GM19023 (cell line): ENCODE results near the gene GINS3.
"Not testable (repeated sequence)": the region's sequence is repeated elsewhere in the genome, so short reads cannot be mapped to it uniquely, and the experiment has no call there.

Experiments
- ATAC-seq: cut with Tn5 transposase; IDR thresholded peaks from one replicate; pipeline ENCODE4 v1.9.1; 2021; ENCODE audit warnings: mild to moderate bottlenecking, moderate library complexity; ENCODE audit not compliant: unreplicated experiment

The GINS3 gene

DNA sequence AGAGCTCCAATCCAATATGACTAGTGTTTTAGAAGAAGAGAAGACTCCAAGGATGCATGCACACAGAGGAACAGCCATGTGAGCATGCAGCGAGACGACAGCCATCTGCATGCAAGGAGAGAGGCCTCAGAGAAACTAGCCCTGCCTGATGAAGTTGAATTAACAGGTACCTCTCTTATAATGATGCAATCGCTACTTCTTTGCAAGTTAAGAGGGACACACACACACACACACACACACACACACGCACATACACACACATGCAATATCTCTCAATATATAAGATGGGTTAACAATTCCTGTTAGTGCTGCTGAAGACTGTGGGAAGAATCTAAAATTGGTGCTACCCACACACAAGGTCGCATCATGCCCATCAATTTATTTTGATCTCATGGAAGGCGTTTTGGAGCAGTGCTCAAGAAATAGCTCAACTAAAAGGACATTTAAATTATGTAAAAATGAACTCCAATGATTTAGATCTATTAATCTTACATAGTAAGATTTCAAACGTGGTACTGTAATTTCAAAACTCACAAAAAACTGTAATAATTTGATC lies 7.0 kb upstream of the GINS3 start:
- no peak for ATAC-seq

DNA sequence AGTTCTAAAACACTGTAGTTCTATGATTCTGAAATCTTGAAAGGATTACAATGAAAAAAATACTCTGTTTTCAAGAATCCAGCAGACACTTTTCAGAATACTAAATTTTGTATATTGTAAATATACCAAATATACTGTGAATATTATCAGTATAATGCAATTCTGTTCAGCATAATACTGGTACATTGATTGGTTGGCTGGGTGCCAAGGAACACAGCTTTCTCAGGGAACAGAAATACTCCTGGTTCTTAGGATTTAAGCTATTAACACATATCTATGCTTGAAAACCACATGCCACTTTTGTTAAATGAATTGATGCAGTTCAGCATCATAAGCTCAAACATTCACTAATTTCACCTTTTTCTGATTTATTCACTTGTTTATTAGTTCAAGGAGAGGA lies 2.5 kb upstream of the GINS3 start:
- ATAC-seq: no peak

DNA sequence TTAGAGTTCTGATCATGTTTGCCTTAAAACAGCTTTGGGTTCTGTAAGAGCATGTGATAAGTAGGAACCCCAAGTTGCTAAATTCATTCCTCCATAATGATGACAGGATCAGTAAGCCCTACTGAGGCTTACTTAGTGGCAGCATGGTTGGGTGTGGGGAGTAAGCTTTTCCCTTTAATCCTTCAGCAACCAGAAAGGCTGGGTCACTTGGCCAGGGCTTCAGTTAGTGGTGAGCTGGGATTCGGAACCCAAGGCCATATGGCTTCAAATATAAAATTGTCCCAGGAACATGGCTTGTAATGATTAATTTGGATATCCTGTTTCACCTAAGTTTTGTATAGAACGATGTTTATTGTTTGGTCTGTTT lies 850 bp downstream of the GINS3 start:
- peak; percentile 13 for ATAC-seq

DNA sequence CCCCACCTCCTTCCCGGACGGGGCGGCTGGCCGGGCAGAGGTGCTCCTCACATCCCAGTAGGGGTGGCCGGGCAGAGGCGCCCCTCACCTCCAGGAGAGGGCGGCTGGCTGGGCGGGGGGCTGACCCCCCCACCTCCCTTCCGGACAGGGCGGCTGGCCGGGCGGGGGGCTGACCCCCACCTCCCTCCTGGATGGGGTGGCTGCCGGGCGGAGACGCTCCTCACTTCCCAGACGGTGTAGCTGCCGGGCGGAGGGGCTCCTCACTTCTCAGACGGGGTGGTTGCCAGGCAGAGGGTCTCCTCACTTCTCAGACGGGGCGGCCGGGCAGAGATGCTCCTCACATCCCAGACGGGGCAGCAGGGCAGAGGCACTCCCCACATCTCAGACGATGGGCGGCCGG lies 4.6 kb downstream of the GINS3 start:
- ATAC-seq: not testable (repeated sequence)

DNA sequence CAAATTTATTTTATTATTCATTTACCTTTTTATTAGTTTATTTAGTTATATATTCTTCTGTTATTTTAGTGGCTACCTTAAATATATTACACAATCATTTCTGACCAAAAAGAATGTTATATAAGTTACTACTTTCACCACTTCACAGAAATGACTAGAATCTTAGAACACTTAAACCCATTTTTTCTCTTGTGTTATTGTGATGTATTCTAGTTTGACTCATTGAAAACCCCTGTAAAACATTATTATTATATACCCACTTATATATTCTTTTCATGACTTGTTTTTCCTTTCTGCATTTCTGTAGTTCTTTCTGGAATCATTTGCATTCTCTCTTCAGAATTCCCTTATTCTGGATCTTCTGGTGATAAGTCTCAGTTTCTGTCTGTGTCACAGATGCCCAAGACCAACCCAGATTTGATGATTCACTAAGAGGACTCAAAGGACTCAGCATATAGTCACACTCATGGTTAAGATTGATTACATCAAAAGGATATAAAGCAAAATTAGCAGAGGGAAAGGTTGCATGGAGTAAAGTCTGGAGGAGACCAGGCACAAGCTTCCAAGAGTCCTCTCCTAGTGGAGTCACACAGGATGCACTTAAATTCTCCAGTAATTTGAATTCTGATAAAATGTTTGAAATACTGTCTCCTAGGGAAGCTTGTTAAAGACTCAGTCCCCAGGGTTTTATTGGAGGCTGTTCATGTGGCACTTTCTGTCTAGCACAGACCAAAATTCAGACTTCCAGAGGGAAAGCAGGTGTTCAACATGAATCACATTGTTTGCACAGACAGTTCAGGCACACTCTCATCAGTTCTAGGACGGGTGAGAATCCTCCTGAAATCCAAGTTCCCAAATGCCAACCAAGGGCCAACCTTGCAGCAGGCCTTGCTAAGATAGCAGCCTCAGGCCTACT lies 7.7 kb downstream of the GINS3 start:
- no peak for ATAC-seq

DNA sequence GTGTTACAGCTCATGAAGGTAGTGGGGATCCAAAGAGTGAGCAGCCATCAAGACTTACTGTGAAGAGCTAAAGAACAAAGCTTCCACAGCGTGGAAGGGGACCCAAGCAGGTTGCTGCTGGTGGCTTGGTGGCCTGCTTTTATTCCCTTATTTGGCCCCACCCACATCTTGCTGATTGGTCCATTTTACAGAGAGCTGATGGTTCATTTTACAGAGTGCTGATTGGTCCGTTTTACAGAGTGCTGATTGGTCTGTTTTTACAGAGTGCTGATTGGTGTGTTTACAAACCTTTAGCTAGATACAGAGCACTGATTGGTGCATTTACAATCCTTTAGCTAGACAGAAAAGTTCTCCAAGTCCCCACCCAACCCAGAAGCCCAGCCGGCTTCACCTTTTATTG lies 9.0 kb downstream of the GINS3 start:
- not testable (repeated sequence) for ATAC-seq

DNA sequence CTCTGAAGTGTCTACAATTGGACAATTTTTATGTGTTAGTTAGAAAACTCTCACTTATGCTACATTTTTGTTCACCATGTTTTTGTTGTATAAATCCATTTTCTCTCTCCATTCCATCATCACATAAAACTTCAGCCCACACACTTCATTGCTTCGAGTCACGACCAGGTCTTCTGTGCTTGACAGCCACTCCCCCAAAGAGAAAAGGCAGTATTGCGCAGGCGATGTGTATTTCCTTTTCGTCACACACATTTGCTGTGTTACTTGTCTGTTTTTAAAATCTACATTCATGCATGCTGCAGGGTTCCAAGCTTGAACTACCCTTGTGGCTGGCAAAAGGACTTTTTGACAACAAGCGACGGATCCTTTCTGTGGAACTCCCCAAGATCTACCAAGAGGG lies 10.5 kb downstream of the GINS3 start:
- ATAC-seq: no peak

DNA sequence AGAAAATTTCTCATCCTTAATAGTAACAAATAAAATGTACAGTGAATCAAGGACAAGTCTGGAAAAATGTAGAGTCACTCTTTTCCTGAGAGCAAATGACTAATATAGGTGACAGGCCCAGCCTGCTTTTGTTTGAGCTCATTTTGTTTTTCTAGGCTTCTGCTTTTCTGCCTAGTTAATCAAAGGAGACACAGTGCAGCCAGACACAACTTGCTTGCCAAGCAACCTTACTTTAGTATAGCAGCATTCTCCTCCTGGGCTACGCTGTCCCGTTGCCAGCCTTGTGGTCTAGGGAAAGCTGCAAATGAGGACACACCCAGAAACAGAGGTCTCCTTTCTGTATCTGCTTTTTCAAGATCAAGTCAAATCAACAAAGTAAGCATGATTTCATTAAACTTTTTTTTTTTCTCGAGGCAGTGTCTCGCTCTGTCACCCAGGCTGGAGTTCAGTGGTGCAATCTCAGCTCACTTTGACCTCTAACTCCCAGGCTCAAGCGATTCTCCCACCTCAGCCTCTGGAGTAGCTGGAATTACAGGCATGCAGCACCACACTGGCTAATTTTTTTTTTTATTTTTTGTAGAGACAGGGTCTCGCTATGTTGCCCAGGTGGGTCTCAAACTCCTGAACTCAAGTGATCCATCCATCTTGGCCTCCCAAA lies 17.2 kb downstream of the GINS3 start:
- ATAC-seq: no peak

DNA sequence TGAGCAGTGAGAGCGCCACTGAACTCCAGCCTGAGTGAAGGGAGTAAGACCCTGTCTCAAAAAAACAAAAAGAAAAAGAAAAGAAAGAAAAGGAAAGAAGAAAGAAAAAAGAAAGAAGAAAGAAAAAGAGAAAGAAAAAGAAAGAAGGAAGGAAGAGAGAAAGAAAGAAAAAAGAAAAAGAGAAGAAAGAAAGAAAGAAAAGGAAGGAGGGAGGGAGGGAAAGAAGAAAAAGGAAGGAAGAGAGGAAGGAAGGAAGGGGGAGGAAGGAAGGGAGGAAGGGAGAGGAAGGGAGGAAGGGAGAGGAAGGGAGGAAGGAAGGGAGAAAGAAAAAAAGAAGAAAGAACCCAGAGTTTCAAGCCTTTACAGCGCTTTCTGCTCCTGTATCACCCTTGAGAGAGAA lies 19.1 kb downstream of the GINS3 start:
- ATAC-seq: no peak

DNA sequence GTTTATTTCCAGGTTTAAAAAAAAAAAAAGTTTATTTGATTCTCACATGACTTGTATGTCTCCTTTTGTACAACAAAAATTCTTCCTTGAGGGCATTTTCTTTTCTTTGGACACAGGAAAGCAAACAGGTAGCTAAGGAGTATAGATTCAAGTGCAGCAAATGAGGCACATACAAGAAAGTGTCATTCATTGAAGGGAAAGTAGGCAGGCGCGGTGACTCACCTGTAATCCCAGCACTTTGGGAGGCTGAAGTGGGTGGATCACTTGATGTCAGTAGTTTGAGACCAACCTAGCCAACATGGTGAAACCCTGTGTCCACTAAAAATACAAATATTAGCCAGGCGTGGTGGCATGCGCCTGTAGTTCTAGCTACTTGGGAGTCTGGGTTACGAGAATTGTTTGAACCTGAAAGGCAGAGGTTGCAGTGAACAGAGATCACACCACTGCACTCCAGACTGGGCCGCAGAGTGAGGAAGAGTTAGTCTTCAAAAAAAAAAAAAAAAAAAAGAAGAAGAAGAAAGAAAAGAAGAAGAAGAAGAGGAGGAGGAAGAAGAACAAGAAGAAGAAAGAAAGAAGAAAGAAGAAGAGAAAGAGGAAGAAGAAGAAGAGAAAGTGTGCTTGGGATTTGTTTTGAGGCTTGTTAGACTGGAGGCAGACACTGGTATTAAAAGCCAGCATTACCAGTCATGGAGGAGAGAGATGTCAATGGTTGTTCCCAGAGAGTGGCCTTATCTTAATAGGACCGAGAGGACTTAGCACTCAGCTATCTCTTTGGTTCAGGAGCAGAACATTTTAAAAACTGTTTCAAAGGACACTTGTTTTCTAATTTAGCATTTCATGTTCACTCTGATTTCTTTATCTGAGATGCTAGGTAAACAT lies 19.7 kb downstream of the GINS3 start:
- no peak for ATAC-seq

DNA sequence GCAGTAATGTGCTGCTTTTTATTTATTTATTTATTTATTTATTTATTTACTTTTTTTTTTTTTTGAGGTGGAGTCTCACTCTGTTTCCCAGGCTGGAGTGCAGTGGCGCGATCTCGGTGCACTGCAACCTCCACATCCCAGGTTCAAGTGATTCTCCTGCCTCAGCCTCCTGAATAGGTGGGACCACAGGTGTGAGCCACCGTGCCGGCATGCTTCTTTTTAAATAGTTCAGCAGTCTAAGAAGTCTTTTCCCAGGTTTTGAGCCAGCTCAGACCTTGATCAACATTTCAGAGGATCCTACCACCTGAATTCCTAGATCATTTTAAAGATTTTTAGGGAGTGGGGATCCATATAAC lies 20.3 kb downstream of the GINS3 start:
- not testable (repeated sequence) for ATAC-seq

DNA sequence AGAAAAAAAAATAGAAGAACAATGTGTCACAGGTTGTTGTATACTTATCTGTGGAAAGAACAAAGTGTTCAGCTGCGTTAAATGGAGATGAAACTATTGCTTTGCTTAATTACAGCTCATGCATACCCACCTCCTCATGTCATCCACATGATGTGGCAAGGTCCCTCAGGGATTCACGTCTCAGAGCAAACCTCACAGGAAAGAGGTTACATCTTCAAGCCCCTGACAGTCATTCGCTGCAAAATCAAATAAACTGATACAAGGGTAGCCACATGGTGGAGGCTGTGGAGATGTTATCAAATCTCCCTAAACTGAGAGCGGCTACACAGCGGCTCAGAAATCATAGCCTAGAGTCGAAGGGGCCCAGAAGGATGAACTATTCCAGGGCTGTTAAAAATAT lies 21.1 kb downstream of the GINS3 start:
- ATAC-seq: no peak

DNA sequence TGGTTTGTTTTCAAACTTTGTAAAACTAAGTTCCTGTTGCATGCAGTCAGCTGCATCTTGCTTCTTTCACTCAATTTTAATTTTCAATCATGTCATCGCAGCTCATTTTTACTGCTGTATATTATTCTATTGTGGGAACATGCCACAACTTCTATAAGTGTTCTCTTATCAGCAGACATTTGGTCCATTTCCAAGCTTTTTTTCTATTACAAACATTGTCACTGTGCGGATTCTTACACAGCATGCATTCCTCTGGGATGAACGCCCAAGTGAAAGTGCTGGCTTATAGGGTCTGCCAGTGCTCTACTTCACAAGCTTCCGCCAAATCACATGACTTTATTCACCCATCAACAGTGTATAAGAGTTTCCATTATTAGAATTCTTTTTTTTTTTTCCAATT lies 22.7 kb downstream of the GINS3 start:
- ATAC-seq: no peak

DNA sequence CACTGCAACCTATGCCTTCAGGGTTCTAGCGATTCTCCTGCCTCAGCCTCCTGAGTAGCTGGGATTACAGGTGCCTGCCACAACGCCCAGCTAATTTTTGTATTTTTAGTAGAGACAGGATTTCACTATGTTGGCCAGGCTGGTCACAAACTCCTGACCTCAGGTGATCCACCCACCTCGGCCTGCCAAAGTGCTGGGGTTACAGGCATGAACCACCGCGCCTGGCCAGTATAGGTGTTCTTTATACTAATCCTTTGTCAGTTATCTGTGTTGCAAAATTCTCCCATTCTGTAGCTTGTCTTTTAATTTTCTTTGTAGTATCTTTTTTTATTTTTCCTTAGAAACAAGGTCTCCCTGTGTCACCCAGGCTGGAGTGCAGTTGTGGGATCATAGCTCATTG lies 23.7 kb downstream of the GINS3 start:
- not testable (repeated sequence) for ATAC-seq

DNA sequence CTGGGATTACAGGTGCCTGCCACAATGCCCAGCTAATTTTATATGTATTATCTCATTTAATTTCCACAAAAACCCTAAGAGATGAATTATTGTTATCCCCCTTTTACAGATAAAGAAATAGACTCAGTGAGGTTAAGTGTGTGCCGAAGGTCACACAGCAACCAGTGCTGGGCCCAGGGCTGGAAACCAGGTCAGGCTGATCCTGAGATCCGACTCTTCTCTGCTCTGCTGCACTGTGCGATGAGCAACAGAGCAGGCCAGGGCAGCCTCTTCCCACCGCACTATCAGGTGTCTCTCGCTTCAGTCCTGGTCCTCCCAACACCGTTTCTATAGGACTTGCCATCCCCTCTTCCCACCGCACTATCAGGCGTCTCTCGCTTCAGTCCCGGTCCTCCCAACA lies 24.8 kb downstream of the GINS3 start:
- no peak for ATAC-seq

DNA sequence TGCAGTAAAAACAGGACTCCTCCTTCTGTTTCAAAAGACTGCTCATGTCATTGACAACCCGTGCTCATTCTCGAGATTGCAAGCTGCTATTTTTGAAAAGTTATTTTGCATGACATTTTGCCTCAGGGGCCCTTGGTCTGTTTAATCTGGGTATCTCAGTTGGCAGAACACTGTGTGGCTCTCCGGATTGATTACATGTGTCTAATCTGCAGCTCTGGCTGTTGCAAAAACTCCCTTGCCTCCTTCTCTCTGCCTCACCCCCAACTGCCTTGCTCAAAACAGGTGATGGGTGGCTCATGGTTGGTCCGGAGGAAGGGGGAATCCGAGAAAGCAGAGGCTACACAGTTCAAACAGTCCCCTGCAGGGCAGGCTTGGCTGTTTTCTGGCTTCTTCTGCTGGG lies 25.3 kb downstream of the GINS3 start:
- no peak for ATAC-seq

DNA sequence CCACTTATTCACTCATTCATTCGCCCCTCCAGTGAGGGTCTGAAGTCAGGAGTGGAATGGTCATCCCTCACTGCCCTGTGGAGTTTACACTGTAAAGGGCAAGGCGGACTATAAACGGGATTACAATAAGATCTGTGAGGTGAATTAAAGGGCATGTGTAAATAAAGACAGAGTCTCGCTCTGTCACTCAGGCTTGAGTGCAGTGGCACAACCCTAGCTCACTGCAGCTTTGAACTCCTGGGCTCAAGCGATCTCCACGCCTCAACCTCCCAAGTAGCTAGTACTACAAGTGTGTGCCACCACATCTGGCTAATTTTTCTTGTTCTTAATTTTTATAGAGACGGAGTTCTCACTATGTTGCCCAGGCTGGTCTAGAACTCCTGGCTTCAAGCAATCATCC lies 25.8 kb downstream of the GINS3 start:
- ATAC-seq: no peak

DNA sequence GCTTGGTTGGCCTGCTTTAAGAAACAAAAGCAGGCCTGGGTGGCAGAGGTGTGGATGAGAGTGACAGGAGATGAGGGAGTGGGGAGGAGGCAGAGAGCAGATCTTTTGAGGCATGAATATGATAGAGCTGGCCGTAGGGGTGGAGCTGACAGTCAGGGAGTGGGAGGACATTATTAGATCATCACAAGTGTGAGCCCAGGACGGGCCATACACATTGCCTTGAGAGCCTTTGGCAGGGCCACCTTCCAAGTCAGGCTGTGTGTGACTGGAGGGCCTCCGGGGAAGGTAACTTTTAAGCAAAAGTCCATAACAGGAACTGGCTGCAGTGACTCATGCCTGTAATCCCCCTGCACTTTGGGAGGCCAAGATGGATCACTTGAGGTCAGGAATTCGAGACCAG lies 26.3 kb downstream of the GINS3 start:
- ATAC-seq: no peak

DNA sequence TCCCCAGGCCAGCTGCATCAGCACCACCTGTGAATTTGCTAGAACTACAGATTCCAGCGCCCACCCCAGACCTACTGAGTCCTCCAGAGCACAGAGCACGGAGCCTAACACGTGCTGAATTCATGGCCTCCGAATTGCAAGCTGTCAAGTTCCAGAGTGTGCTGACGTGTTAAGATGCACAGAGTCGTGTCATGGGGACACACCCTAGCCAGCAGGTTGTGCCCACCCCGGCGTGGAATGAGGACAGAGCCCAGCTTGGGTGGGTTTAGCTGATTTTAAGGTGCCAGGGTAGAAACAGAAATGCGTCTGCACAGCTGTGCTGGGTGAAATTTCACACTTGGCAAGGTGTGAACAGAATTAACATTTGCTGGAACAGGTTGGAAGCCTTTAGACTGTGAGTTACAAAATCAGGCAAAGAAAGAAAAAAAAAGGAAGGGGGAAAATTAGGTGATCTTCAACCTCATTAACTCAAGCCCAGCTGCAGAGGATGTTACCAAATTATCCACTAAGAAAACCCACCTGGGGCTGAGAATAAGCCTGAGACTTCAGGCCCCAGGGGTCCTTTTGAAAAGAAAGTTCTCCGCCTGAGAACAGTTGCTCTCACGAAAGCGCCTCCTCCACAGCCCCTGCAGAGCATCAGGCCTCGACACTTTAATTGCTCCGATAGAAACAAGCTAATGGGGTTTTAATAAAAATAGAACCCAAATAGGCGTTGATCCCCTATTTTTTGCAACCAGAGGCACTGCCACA lies 27.1 kb downstream of the GINS3 start:
- ATAC-seq: no peak

DNA sequence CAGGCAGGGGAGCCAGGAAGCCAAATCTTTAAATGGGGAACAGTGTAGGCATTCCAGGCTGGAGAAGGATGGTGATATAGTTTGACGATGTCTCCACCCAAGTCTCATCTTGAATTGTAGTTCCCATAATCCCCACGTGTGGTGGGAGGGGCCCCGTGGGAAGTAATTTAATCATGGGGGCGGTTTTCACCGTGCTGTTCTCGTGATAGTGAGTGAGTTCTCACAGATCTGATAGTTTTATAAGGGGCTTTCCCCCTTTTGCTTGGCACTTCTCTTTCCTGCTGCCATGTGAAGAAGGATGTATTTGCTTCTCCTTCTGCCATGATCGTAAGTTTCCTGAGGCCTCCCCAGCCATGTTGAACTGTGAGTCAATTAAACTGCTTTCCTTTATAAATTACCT lies 28.8 kb downstream of the GINS3 start:
- ATAC-seq: no peak

DNA sequence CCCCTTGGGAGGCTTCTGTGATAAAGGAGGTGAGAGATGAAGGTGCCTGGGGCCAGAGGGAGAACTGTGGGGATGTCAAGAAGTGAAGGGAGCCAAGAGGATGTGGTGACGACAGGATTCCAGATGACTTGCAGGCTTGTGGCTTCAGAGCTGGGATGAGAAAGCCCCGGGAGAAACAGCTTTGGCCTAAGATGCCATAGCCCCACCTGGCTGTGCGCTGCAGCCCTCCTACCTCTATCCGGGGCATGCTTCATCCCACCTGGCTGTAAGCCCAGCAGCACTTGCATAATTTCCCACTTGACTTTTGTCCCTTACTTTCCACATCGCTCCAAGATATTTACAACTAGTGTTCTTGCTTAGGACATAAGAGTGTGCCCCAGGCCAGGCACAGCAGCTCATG lies 29.3 kb downstream of the GINS3 start:
- no peak for ATAC-seq
